Thymus (tissue), 11 donors: ENCODE measurements around the gene ARPC5. TPM values are rescaled to one million over a fixed set of nuclear protein-coding genes. Genes with fewer than 3 reads are reported as not detected.
A peak's percentile ranks its signal among the peaks of the same experiment; 100 is the strongest.

Source experiments
- DNase-seq, 9 donors: peaks; one replicate each; pipeline ENCODE4 v3.0.0-alpha.2; 2013; ENCODE audit warnings: low spot score in 9 of 9, low read depth in 6 of 9, missing footprints in 1 of 9
- H3K27ac ChIP-seq, 2 donors: one replicate each; pipeline ENCODE4 v1.5.1; 2013; ENCODE audit warnings: control low read depth in 1 of 2, low read depth in 1 of 2, low read length in 1 of 2, mild to moderate bottlenecking in 1 of 2, moderate library complexity in 1 of 2
- H3K27me3 ChIP-seq, 2 donors: one replicate each; pipeline ENCODE4 v1.5.1; 2013; ENCODE audit warnings: low read length in 1 of 2; ENCODE audit not compliant: control insufficient read depth in 2 of 2, insufficient read depth in 1 of 2
- H3K36me3 ChIP-seq, 2 donors: one replicate each; pipeline ENCODE4 v1.5.1; 2013; ENCODE audit warnings: low read length in 1 of 2, mild to moderate bottlenecking in 1 of 2, moderate library complexity in 1 of 2; ENCODE audit not compliant: control insufficient read depth in 2 of 2, insufficient read depth in 2 of 2
- H3K4me1 ChIP-seq, 2 donors: one replicate each; pipeline ENCODE4 v1.5.1; 2013; ENCODE audit warnings: low read length in 2 of 2; ENCODE audit not compliant: control insufficient read depth in 2 of 2, insufficient read depth in 2 of 2
- H3K4me3 ChIP-seq, 2 donors: one replicate each; pipeline ENCODE4 v1.5.1; 2013; ENCODE audit warnings: low read length in 2 of 2, control low read depth in 1 of 2, mild to moderate bottlenecking in 1 of 2
- H3K9me3 ChIP-seq, 2 donors: one replicate each; pipeline ENCODE4 v1.5.1; 2013; ENCODE audit warnings: low read length in 1 of 2, mild to moderate bottlenecking in 1 of 2; ENCODE audit not compliant: control insufficient read depth in 2 of 2, insufficient read depth in 1 of 2
- WGBS: extraction: QIAGEN DNeasy Blood & Tissue Kit; methylation state at CpG from one replicate; pipeline ENCODE4 v1.1.7; 2013; 5-methylcytosine and 5-hydroxymethylcytosine counted together
- polyA plus RNA-seq: library from polyadenylated mRNA; stranded (reverse); fragments of 200-250 nt; gene quantifications from one replicate; pipeline ENCODE4 v1.2.3, GENCODE V29; 2013
- total RNA-seq: library from RNA; stranded (reverse); fragments of 120-200 nt; gene quantifications from one replicate; pipeline ENCODE4 v1.2.4, GENCODE V29; 2013
- donor health status: healthy.

Gene ARPC5
- total and polyA plus RNA-seq, 2 donors: 250 to 330 TPM

DNA sequence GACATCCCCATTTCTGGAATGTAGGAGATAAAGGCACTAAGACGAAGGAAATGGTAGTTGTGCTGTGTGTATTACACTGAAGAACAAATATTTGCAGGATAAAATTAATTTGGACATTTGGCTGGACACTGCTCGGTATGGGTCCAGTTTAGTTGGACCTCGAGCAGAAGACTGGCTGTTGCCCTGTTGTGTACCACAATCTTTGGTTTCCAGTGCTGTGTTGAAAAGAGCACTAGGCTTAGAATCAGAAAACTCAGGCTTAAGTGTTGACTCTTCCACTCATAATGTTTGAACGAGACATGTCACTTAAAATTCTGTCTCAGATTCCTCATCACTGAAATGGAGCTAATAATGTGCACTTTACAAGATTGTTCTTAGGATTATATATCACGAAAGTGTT is 1.2 kb upstream of the ARPC5 start:
- Histone ChIP-seq H3K27me3 (peaks cover 0 to 9% of the 10 kb centered on the region in 2 donors), H3K36me3 (peaks cover 0 to 5% of the 10 kb centered on the region in 2 donors), H3K27ac (no peak overlapping the region), H3K4me1 (peaks cover 4 to 7% of the 10 kb centered on the region in 2 donors), H3K4me3 (no peak overlapping the region), H3K9me3 (no peaks in the 10 kb centered on the region)
- no peak for DNase-seq
- WGBS: 89% methylated on average over 5 of the region's 5 CpGs

GRCh38 chr1:183636334-183636682 is 725 bp upstream of the ARPC5 start:
- Histone ChIP-seq H3K36me3 (peaks cover 0 to 8% of the 10 kb centered on the region in 2 donors), H3K4me3 (peak overlapping the region; percentile 89 to 90), H3K9me3 (no peaks in the 10 kb centered on the region), H3K27me3 (peaks cover 0 to 9% of the 10 kb centered on the region in 2 donors), H3K27ac (no peak overlapping the region), H3K4me1 (peaks cover 4 to 7% of the 10 kb centered on the region in 2 donors)
- DNase-seq: no peak
- 8% methylated on average over 15 of the region's 15 CpGs for WGBS

DNA sequence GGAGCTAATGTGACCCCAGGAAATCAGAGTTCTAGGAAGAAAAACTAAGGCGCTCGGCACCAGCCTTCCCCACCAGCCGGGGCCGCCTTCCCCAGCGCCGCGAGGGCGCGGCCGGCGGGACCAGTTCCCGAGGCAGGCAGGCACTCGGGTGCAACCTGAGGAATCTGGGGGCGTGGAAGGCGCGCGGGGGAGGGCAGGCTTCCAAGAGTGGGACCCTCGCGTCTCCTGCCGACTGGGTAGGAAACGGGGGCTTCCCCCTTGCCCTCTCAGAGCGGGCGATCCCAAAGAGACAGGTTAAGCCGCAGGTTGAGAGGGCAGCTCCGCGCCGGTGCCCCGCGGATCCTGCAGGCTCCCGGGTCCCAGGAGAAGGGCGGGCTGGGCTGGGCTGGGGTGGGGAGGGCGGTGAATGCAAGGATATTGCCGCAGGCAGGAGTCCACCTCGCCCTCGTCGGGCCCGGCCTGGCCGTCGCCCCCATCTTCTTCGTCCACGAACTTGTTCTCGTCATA is 431 bp downstream of the ARPC5 start:
- DNase-seq: peak in 1 of 9 donors; percentile 33
- Histone ChIP-seq H3K4me1 (peaks cover 4 to 7% of the 10 kb centered on the region in 2 donors), H3K27ac (peak overlapping the region; percentile 91 to 93), H3K27me3 (peaks cover 0 to 9% of the 10 kb centered on the region in 2 donors), H3K9me3 (no peaks in the 10 kb centered on the region), H3K4me3 (peak overlapping the region; percentile 89 to 90), H3K36me3 (peaks cover 0 to 16% of the 10 kb centered on the region in 2 donors)
- under 1% methylated on average over 42 of the region's 42 CpGs for WGBS

DNA sequence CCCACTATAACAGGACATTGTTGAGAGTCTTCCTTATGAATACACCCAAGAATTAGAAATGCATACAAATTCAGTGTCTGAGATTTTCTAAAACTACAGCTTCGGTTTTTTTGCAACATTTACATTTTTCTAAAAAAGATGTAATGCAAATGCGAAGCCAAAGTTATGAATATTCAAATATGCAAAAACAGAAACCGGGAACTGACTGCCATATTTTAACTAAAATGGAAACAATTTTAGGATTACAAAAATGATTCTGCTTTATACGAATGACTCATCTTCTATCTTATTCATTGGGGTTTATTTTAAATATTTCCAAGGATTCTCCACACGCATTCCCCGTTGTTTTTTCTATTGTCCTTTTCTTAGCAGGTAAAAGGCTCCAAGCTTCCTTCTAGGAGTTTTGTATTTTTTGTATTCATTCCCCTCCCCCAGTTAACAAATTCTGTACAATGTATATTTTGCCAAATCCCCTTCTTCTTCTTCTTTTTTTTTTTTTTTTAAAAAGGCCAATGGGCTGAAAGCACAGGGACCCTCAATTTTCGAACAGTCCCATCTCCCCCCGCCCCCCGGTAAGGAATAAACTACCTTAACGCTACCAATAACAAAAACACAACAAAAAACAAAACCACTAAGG is 1.0 kb downstream of the ARPC5 start:
- Histone ChIP-seq H3K36me3 (peaks cover 0 to 18% of the 10 kb centered on the region in 2 donors), H3K4me1 (peaks cover 4 to 7% of the 10 kb centered on the region in 2 donors), H3K9me3 (no peaks in the 10 kb centered on the region), H3K27ac (peak overlapping the region; percentile 91 to 93), H3K4me3 (peak overlapping the region; percentile 89 to 90), H3K27me3 (peaks cover 0 to 9% of the 10 kb centered on the region in 2 donors)
- peak in 1 of 9 donors; percentile 35 for DNase-seq
- 2% methylated on average over 10 of the region's 10 CpGs for WGBS

GRCh38 chr1:183633676-183634343 is 1.8 kb downstream of the ARPC5 start:
- no peaks in the 10 kb centered on the region for H3K9me3 ChIP-seq
- peak in 7 of 9 donors; percentile 60 to 89 (median 74) for DNase-seq
- 0% methylated on average over 1 of the region's 1 CpG for WGBS
- H3K27me3 ChIP-seq: peaks cover 0 to 9% of the 10 kb centered on the region in 2 donors
- H3K36me3 ChIP-seq: peaks cover under 1 to 24% of the 10 kb centered on the region in 2 donors
- H3K27ac ChIP-seq: peak overlapping the region in 1 of 2 donors; percentile 91
- peaks cover 4 to 7% of the 10 kb centered on the region in 2 donors for H3K4me1 ChIP-seq
- H3K4me3 ChIP-seq: peak overlapping the region; percentile 89 to 90

DNA sequence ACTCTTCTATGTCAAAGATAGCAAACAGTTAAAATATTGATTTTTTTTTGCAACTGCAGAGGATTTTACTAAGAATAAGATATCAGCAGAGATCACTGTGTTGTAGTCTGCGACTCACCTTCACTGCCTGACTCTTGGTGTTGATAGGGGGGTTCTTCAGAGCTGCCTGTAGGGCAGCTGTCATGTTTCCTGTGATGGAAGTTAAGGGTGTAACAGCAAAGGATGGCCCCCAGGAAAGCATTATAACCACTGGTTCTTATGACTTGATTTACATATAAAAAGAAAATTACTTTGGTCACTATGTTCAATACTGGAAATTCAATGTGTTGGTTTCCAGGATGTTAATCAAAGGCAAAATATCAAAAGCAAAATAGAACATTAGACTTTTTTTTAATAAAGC is 2.6 kb downstream of the ARPC5 start:
- 72% methylated on average over 1 of the region's 1 CpG for WGBS
- no peaks in the 10 kb centered on the region for H3K9me3 ChIP-seq
- peaks cover 4 to 7% of the 10 kb centered on the region in 2 donors for H3K4me1 ChIP-seq
- peak overlapping the region in 1 of 2 donors; percentile 91 for H3K27ac ChIP-seq
- peaks cover 0 to 9% of the 10 kb centered on the region in 2 donors for H3K27me3 ChIP-seq
- H3K36me3 ChIP-seq: peaks cover 3 to 32% of the 10 kb centered on the region in 2 donors
- DNase-seq: peak in 4 of 9 donors; percentile 30 to 57 (median 32)
- H3K4me3 ChIP-seq: peak overlapping the region; percentile 35 to 89

DNA sequence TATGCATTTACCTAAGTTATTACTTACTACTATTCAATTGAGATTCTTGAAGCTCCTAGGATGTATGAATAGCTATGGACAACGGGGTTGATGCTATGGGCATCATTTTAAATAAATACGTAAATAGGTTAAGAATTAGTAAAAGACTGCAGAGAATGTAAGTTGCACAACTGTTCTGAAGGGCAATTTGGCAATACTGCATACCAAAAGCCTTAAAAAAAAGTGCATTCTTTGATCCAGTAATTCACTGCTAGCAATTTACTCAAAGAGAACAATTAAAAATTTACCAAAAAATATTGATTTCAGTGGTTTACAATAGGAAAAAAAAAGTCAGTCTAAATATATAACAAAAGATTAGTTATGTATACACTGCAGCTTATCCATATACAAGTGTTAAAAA is 3.5 kb downstream of the ARPC5 start:
- DNase-seq: no peak
- peaks cover 0 to 9% of the 10 kb centered on the region in 2 donors for H3K27me3 ChIP-seq
- peaks cover 6 to 39% of the 10 kb centered on the region in 2 donors for H3K36me3 ChIP-seq
- H3K27ac ChIP-seq: no peak overlapping the region
- H3K4me3 ChIP-seq: no peak overlapping the region
- H3K9me3 ChIP-seq: no peaks in the 10 kb centered on the region
- H3K4me1 ChIP-seq: peaks cover 4 to 7% of the 10 kb centered on the region in 2 donors
- WGBS: 76% methylated on average over 2 of the region's 2 CpGs

GRCh38 chr1:183630748-183631147 is 4.8 kb downstream of the ARPC5 start:
- H3K4me1 ChIP-seq: peaks cover 2 to 3% of the 10 kb centered on the region in 2 donors
- 92% methylated on average over 2 of the region's 2 CpGs for WGBS
- no peak overlapping the region for H3K27ac ChIP-seq
- peaks cover 6 to 50% of the 10 kb centered on the region in 2 donors for H3K36me3 ChIP-seq
- H3K9me3 ChIP-seq: no peaks in the 10 kb centered on the region
- DNase-seq: no peak
- no peak overlapping the region for H3K4me3 ChIP-seq
- peaks cover 0 to under 1% of the 10 kb centered on the region in 2 donors for H3K27me3 ChIP-seq

GRCh38 chr1:183628537-183628936 is 7.0 kb downstream of the ARPC5 start:
- Histone ChIP-seq H3K36me3 (peaks cover 11 to 64% of the 10 kb centered on the region in 2 donors), H3K4me1 (peaks cover 2 to 3% of the 10 kb centered on the region in 2 donors), H3K4me3 (no peak overlapping the region), H3K9me3 (no peaks in the 10 kb centered on the region), H3K27ac (no peak overlapping the region), H3K27me3 (no peaks in the 10 kb centered on the region)
- DNase-seq: no peak
